MV-4-11 (cell line): ENCODE results near the gene EED.
A peak's percentile ranks its signal among the peaks of the same experiment; 100 is the strongest.
"Not testable (repeated sequence)": the region's sequence is repeated elsewhere in the genome, so short reads cannot be mapped to it uniquely, and the experiment has no call there.

Source experiments
- DNase-seq: peaks from one replicate; lab custom pipeline; 2025; lab: John Stamatoyannopoulos, UW

Gene EED

DNA sequence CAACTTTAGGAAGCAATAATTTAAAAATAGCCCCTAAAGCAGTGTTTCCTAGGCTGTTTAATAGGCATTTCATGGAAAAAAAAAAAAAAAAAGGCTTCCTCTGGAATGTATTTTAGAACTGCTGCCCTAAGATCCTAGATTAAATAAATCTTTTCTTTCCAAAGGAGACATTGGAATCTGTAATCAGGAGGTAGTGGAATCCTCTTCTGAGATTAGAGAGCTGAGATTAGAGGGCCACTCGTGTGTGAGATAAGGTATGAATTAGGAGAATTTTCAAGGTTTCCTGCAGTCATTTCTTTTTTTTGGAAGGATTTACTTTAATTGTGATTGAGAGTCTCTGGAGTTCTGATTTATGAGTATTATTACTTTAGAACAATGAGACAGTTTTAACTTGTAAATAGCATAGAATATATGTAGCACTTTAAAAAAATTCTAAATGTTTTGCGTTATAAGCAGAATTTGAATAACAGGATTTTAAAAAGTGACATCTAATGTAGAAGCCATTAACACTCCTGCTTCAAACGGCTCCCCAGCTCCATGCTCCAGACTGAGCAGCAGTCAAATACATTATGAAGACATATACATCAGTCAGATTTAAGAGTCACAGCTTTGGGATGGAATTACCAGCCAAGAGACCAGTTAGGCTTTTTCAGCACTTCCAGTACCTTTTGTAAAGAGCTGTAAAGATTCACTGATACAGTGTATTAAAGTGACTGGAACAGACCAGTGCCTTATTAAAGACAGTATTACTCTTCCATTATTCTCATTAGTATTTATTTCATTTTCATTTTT, 5.0 kb downstream of the EED start:
- DNase-seq: no peak

DNA sequence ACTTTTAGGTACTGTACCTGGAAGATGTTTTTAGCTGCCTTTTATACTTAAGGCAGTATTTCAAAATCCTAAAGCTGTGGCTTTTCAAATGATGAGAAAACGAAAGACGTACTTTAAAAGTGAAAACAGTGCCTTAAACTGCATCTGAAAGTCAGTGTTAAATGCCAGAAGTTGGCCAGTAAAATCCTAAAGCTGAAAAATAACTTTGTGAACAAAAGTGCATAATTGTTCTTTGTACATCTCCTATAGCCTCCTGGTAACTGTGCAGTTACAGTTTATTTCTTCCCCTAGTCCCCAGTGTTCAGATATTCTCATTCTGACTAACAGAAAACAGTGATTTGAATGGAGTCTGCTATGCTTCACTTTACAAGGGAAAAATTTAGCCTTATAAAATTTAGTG, 6.8 kb downstream of the EED start:
- no peak for DNase-seq

GRCh38 chr11:86255896-86256295, 11.3 kb downstream of the EED start:
- no peak for DNase-seq

GRCh38 chr11:86256608-86257007, 12.1 kb downstream of the EED start:
- no peak for DNase-seq

DNA sequence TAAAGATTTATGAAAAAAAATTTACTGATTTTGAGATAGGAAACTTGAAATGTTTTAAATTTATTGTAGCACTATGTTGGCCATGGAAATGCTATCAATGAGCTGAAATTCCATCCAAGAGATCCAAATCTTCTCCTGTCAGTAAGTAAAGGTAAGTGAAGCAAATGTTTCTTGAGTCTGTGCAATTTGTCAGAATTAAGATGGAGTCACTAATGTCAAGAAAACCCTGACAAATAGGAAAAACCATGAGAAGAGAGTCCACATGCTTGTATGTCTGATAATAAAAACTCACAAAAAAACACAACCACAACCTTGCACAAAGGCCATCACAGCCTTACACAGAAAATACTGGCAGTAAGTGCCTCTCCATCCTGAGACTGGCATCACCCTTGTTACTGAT, 12.9 kb downstream of the EED start:
- no peak for DNase-seq

DNA sequence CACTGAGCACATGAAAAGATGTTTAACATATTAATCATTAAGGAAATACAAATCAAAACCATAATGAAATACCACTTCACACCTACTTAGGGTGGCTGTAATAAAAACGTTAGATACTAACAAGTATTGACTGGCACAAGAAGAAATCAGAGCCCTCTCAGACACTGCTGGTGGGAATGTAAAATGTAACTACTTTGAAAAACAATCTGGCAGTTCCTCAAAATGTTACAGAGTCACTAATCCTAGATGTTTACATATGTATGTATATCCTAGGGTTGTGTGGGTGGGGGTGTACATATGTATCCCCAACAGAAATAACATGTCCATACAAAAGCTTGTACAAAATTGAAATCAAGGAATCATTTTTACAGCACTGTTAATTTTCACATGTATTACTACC, 15.2 kb downstream of the EED start:
- DNase-seq: no peak

DNA sequence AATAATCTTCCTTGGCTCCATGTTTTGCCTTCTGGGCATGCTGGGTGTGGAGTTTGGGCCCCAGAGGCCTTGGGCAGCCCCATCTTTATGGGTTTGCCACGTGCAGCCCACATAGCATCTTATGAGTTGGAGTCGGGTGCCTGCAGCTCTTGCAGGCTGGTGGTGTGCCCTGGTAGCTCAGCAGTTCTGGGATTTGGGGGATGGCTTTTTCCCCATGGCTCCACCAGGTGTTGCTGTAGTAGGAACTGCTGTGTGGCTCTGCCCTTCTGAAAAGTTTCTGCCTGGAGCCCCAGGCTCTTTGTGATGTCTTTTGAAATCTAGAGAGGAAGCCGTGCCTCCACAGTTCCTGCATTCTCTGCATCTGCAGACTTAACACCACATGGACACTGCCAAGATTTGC, 16.8 kb downstream of the EED start:
- DNase-seq: no peak

- DNase-seq: no peak
These were observed 17.8 kb downstream of the EED start for GRCh38 chr11:86262387-86262786.

DNA sequence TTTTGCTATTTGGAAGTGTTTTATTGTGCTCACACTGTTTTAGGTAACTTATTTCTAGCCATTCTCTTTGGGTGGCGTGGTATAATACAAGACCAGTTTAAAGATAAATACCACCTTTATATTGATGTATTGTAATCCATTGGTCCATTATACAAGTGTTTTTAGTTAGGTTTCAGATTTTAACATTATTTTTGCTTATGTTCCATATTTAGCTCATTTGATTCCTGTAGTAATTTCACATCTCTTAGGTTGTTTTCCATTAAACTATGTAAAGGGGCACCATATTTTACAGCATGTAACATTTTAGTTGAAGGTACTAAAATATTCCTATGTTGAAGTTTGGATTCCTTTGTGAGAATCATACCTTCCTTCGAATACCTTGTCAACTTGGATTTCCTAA, 20.1 kb downstream of the EED start:
- DNase-seq: no peak

DNA sequence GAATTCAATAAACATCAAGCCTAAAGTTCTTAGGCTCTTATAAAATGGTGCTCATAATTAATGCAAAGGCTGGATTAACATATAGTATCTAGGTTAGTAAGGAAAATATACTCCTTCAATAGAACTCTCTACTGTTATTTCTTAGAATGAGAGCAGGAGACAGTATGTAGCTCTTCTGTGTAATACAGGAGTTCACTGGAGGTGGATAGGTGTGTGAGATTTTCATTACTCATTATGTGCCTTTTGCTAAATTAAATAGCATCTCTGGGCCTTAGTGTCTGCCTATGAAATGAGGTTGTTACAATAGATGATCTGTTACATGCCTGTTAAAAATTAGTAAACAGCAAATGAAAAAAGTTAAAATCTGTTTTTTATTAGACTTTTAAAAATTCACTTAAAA, 20.6 kb downstream of the EED start:
- DNase-seq: no peak

- no peak for DNase-seq
These were observed 25.1 kb downstream of the EED start for GRCh38 chr11:86269645-86270044.

- no peak for DNase-seq
These were observed 29.9 kb downstream of the EED start for GRCh38 chr11:86274503-86274902.

DNA sequence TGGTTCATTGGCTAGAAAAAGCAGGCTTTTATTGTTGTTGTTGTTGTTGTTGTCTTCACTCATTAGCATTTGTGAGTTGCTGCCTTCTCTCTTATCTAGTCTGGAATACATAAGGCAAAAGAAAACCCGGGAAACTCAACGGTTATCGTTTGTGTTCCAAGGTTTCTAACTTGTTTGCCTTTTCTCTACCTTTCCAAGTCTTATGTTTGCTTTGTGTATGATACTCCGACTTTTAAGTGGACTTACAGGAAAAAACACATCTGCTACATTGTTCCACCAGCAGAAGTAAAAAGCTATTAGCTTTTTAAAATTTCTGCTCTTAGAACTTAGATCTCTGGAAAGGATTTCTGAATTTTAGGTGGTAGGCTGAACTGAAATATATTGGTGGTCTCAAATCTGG, 30.4 kb downstream of the EED start:
- no peak for DNase-seq

DNA sequence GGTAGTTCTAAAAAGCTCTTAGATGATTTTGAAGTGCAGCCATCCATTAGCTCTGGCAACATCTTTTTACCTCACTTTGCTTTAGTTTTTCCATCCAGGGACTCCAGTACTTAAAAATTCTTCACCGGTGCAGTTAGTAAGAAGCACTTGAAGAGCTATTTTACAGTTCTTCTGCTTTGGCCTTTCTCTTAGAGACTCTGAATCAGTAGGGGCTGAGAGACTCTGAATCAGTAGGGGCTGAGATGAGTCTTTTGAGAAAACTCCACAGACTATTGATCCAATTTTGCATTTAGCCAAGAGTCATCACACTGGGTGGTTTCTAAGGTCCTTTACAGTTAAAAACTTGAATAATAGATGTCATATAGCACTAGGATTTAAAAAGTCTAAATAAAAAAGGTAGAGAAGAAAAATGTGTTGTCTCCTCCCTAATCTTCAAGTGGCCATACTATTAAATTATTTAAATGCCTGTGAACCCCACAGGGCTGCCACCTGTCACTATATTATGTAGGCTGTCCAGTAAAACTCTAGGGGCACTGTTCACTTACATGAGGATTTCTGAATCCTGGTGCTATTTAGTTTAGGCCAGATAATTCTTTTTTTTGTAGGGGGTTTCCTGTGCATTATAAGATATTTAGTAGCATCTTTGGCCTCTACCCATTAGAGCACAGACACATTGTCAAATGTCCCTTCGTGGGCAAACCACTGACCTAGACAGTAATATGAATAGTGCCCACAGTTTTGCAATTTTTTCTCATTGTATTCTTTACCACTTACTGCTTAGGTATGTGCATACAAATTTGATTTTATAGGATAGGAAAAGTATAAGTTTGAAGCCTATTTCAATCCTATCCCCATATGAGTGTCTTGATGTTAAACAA, 31.2 kb downstream of the EED start:
- no peak for DNase-seq

- no peak for DNase-seq
These were observed 33.2 kb downstream of the EED start for GRCh38 chr11:86277741-86278140.

DNA sequence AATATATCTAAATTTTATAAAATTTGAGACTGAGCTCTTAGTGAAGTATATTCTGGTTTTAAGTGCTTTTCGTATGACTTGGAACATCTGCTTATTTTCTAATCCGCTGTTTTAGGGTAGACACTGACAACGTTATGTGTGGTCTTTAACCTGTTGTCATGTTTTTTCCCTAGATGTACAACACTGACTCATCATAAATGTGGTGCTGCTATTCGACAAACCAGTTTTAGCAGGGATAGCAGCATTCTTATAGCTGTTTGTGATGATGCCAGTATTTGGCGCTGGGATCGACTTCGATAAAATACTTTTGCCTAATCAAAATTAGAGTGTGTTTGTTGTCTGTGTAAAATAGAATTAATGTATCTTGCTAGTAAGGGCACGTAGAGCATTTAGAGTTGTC, 33.7 kb downstream of the EED start:
- DNase-seq: no peak

DNA sequence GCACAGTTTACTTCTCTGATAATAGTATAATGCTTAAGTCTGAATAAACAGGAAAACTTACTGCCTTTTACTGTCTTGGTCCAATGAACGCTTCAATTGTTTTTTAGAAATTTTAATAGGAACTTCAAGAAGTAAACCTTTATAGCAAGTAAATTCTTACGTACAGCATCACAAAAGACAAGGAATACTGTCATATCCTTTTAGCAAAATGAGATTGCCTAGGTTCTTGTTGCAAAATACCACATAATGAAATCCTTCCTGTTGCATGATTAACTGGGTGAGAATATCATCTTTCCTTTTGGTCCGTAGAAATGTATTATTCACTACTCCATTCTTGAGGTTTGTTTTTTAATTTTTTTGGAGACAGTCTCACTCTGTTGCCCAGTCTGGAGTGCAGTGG, 35.2 kb downstream of the EED start:
- DNase-seq: no peak

GRCh38 chr11:86287468-86287796, 42.9 kb downstream of the EED start:
- DNase-seq: no peak

GRCh38 chr11:86288776-86289507, 44.4 kb downstream of the EED start:
- DNase-seq: no peak

DNA sequence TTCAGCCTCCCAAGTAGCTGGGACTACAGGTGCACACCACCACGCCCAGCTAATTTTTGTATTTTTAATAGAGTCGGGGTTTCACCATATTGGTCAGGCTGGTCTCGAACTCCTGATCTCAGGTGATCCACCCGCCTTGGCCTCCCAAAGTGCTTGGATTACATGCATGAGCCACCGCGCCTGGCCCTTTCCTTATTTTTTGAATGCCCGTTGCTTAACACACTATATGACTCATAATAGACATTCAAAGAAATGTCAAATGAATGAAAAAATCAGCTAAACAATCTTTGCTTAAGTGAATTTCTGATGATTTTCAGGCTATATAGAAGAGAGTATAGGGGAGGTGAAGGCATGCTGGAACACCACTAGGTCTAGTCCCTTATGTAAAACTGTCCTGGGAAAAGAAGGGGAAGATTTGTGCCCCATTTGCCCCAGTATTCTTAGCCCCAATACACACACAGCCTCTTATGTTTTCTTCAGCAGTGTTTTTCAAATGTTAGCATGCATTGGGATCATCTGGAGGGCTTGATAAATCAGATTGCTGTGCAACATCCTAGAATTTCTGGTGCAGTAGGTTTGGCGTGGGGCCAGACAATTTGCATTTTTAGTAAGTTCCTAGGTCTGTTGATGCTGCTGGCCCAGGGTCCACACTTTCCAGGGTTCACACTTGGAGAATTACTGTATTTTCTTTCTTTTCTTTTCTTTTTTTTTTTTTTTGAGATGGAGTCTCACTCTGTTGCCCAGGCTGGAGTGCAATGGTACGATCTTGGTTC, 45.1 kb downstream of the EED start:
- not testable (repeated sequence) for DNase-seq

GRCh38 chr11:86291466-86292262, 47.1 kb downstream of the EED start:
- peak; percentile 40 for DNase-seq
